ENCODE measurements around the gene OR5H14.

- TF ChIP-seq CTCF (IDR thresholded peaks at IDR 0.05): no peak
- no peak for TF ChIP-seq POLR2A (IDR thresholded peaks at IDR 0.05)
Measured at GRCh38 chr3:98140531-98140930, 6.7 kb upstream of the OR5H14 start.
